ENCODE measurements around the gene PCID2.

DNA sequence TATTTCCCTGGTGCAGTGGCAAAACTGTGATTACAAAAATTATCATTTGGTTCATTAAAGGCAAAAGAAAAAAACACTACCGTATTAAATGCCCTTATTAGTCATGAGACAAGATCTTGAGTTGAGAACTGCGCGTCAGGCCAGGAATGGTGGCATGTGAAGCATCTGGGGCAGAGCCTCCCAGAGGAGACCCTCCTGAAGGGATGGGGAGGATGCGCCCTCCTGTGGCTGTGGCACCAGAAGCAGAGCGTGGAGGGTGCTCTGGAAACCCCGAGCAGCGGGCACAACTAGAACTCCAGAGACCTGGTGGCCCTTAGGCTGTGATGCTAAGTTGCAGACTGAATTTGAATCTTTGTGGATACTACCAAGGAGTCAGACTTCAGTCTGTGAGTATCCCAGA, 12.4 kb upstream of the PCID2 start:
- no peak for TF ChIP-seq CTCF (IDR thresholded peaks at IDR 0.05; ENCODE audit: low read depth, low read length)
- TF ChIP-seq, protein P1, sequence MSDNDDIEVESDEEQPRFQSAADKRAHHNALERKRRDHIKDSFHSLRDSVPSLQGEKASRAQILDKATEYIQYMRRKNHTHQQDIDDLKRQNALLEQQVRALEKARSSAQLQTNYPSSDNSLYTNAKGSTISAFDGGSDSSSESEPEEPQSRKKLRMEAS (IDR thresholded peaks at IDR 0.05; ENCODE audit: low read depth, low read length): no peak
- TF ChIP-seq POLR2A (IDR thresholded peaks at IDR 0.05; ENCODE audit: extremely low read depth, insufficient read length): no peak
- TF ChIP-seq MYC (IDR thresholded peaks at IDR 0.05; ENCODE audit: low read depth, low read length): no peak
